IMR-90 (cell line): ENCODE results near the gene BAHD1. TPM values are rescaled to one million over a fixed set of nuclear protein-coding genes. Genes with fewer than 3 reads are reported as not detected.

Source experiments
- ATAC-seq: fragments of 200-7000 bp; cut with Tn5 transposase; 2 replicates; pipeline ENCODE4 v1.9.1; 2020; ENCODE audit warnings: low read depth, mild to moderate bottlenecking, moderate library complexity
- BruUV-seq: library from RNA; stranded (reverse); fragments of 400-500 nt; replicated peaks from 2 replicates; lab custom pipeline; 2021; lab: Mats Ljungman, UMichigan
- CTCF ChIA-PET: fragments of 300-600 bp; formaldehyde crosslinking; extraction: SDS; loops from one replicate; lab custom pipeline; 2021; ENCODE audit warnings: antibody characterized with exemption; lab: Yijun Ruan, JAX
- POLR2A ChIA-PET: fragments of 300-600 bp; sonication (Branson Sonifier 250); formaldehyde crosslinking; loops from one replicate; lab custom pipeline; 2022; ENCODE audit warnings: antibody characterized with exemption; ENCODE audit not compliant: unreplicated experiment; lab: Charles Lee
- DNase-seq: peaks from one replicate; pipeline ENCODE4 v3.0.0; 2013
- H2AFZ ChIP-seq: replicated peaks from 2 replicates; pipeline ENCODE3; 2013; ENCODE audit warnings: low read length, mild to moderate bottlenecking; ENCODE audit not compliant: poor library complexity
- H2AK5ac ChIP-seq: 2 replicates; pipeline ENCODE4 v1.6.1; 2013; ENCODE audit warnings: low read depth, low read length, inconsistent platforms
- H2AK9ac ChIP-seq: replicated peaks from 2 replicates; pipeline ENCODE3; 2013; ENCODE audit warnings: mild to moderate bottlenecking, low read depth, low read length, moderate library complexity; ENCODE audit not compliant: poor library complexity
- H2BK120ac ChIP-seq: 2 replicates; pipeline ENCODE4 v1.6.1; 2013; ENCODE audit warnings: low read depth, low read length, inconsistent platforms
- H2BK15ac ChIP-seq: 3 replicates; pipeline ENCODE4 v1.6.1; 2013; ENCODE audit warnings: low read depth, low read length, inconsistent platforms
- H2BK20ac ChIP-seq: 2 replicates; pipeline ENCODE4 v1.6.1; 2013; ENCODE audit warnings: low read depth, mild to moderate bottlenecking, inconsistent platforms, low read length, moderate library complexity
- H2BK5ac ChIP-seq: 2 replicates; pipeline ENCODE4 v1.6.1; 2013; ENCODE audit warnings: mild to moderate bottlenecking, low read depth, low read length, inconsistent platforms; ENCODE audit not compliant: poor library complexity, severe bottlenecking
- H3K14ac ChIP-seq: replicated peaks from 2 replicates; pipeline ENCODE4 v1.6.1; 2013; ENCODE audit warnings: low read depth, low read length, inconsistent platforms
- H3K18ac ChIP-seq: 2 replicates; pipeline ENCODE4 v1.6.1; 2013; ENCODE audit warnings: low read depth, low read length, control low read depth
- H3K23ac ChIP-seq: 2 replicates; pipeline ENCODE4 v1.6.1; 2013; ENCODE audit warnings: low read depth, low read length, inconsistent platforms
- H3K27ac ChIP-seq: 2 replicates; pipeline ENCODE4 v1.5.1; 2013; ENCODE audit warnings: mild to moderate bottlenecking, control low read depth, low read length; ENCODE audit not compliant: insufficient read depth
- H3K27me3 ChIP-seq: 2 replicates; pipeline ENCODE4 v1.6.1; 2013; ENCODE audit warnings: low read length; ENCODE audit not compliant: control insufficient read depth, insufficient read depth
- H3K36me3 ChIP-seq: 2 replicates; pipeline ENCODE4 v1.6.1; 2013; ENCODE audit warnings: low read length, mixed read lengths; ENCODE audit not compliant: control insufficient read depth, insufficient read depth
- H3K4ac ChIP-seq: 2 replicates; pipeline ENCODE4 v1.6.1; 2013; ENCODE audit warnings: low read depth, low read length, inconsistent platforms
- H3K4me1 ChIP-seq: 2 replicates; pipeline ENCODE4 v1.6.1; 2013; ENCODE audit warnings: low read length, mixed read lengths; ENCODE audit not compliant: control insufficient read depth, insufficient read depth
- H3K4me2 ChIP-seq: 2 replicates; pipeline ENCODE4 v1.6.1; 2013; ENCODE audit warnings: low read depth, mild to moderate bottlenecking, control low read depth, low read length, moderate library complexity
- H3K4me3 ChIP-seq: 2 replicates; pipeline ENCODE4 v1.5.1; 2013; ENCODE audit warnings: low read depth, mild to moderate bottlenecking, control low read depth, low read length, moderate library complexity; ENCODE audit not compliant: insufficient read depth
- H3K56ac ChIP-seq: 2 replicates; pipeline ENCODE4 v1.6.1; 2013; ENCODE audit warnings: low read length, inconsistent platforms; ENCODE audit not compliant: insufficient read depth; ENCODE audit errors: extremely low read depth
- H3K79me1 ChIP-seq, 2 experiments: 2 replicates each; pipeline ENCODE4 v1.6.1; 2013; ENCODE audit warnings: low read length in 2 of 2, inconsistent platforms in 1 of 2, low read depth in 1 of 2
- H3K9ac ChIP-seq: 2 replicates; pipeline ENCODE4 v1.6.1; 2013; ENCODE audit warnings: low read depth, low read length, control low read depth
- H3K9me1 ChIP-seq: 2 replicates; pipeline ENCODE4 v1.6.1; 2013; ENCODE audit warnings: low read length, inconsistent platforms; ENCODE audit not compliant: insufficient read depth
- H3K9me3 ChIP-seq: 2 replicates; pipeline ENCODE4 v1.6.1; 2013; ENCODE audit warnings: low read length; ENCODE audit not compliant: control insufficient read depth, insufficient read depth
- H4K20me1 ChIP-seq: 2 replicates; pipeline ENCODE4 v1.6.1; 2013; ENCODE audit warnings: low read length, inconsistent platforms; ENCODE audit not compliant: insufficient read depth
- H4K5ac ChIP-seq: 2 replicates; pipeline ENCODE4 v1.6.1; 2013; ENCODE audit warnings: mild to moderate bottlenecking, low read depth, low read length, control low read depth
- H4K8ac ChIP-seq, 2 experiments: 2 replicates each; pipeline ENCODE4 v1.6.1; 2013; ENCODE audit warnings: low read depth in 2 of 2, low read length in 2 of 2, control low read depth in 1 of 2, inconsistent platforms in 1 of 2
- H4K91ac ChIP-seq: 2 replicates; pipeline ENCODE4 v1.6.1; 2013; ENCODE audit warnings: low read depth, low read length, inconsistent platforms; ENCODE audit not compliant: insufficient read depth
- CEBPB ChIP-seq: IDR thresholded peaks from 2 replicates; pipeline ENCODE4 v1.6.1; 2012; ENCODE audit warnings: low read depth, low read length, improper control_type of control experiment
- MAZ ChIP-seq: IDR thresholded peaks from 2 replicates; pipeline ENCODE4 v1.6.1; 2012; ENCODE audit warnings: low read depth, mild to moderate bottlenecking, low read length, improper control_type of control experiment, moderate library complexity, borderline replicate concordance
- NFE2L2 ChIP-seq: fragments of 150-350 bp; IDR thresholded peaks from 2 replicates; pipeline ENCODE4 v1.6.1; 2016; ENCODE audit warnings: low read depth, mild to moderate bottlenecking, low read length
- RCOR1 ChIP-seq: IDR thresholded peaks from 2 replicates; pipeline ENCODE4 v1.6.1; 2012; ENCODE audit warnings: mild to moderate bottlenecking, low read length, improper control_type of control experiment; ENCODE audit not compliant: insufficient replicate concordance
- SMC3 ChIP-seq: fragments of 150-350 bp; IDR thresholded peaks from 2 replicates; pipeline ENCODE4 v1.6.1; 2016; ENCODE audit warnings: low read depth, mild to moderate bottlenecking, antibody characterized with exemption, low read length, moderate library complexity
- WGBS, 2 experiments: methylation state at CpG; one replicate each; pipeline versions ENCODE4 v1.1.5 to v1.1.7; 2013; ENCODE audit warnings: missing lambda C conversion rate in 2 of 2; ENCODE audit not compliant: insufficient read length in 1 of 2; ENCODE audit errors: extremely low coverage in 2 of 2; 5-methylcytosine and 5-hydroxymethylcytosine counted together
- dilution Hi-C: fragments of 300-500 bp; cut with HindIII; formaldehyde crosslinking; loops from one replicate; pipeline ENCODE4 v1.14.3; 2018; ENCODE audit warnings: low sequenced_read_pairs; ENCODE audit not compliant: unreplicated experiment
- in situ Hi-C: fragments of 300-500 bp; cut with MboI; formaldehyde crosslinking; loops from 3 replicates; pipeline ENCODE4 v1.14.3; 2019; ENCODE audit warnings: low sequenced_read_pairs, inconsistent platforms, mixed read lengths
- intact Hi-C: fragments of 100-400 bp; cut with micrococcal nuclease; formaldehyde crosslinking; loops from 2 replicates; pipeline ENCODE4 v1.10.0; 2022
- polyA plus RNA-seq, 3 experiments: library from polyadenylated mRNA; depleted of rRNA; stranded (reverse); fragments of >200 nt; gene quantifications; 2 replicates each; pipeline ENCODE4 v1.2.3, GENCODE V29; 2012; ENCODE audit warnings: low replicate concordance in 1 of 3
- total RNA-seq: library from RNA; depleted of rRNA; stranded (reverse); fragments of >200 nt; gene quantifications from 2 replicates; pipeline ENCODE4 v1.2.3, GENCODE V29; 2012
- TF ChIP-seq, protein P1 (sequence below): fragments of 150-350 bp; IDR thresholded peaks from 2 replicates; pipeline ENCODE4 v1.6.1; 2016; ENCODE audit warnings: low read depth, mild to moderate bottlenecking, low read length, moderate library complexity, borderline replicate concordance

BAHD1 gene
- total and polyA plus RNA-seq, 2 of the 4 experiments (the other 2 are of a cell fraction): 3.0 to 8.7 TPM

DNA sequence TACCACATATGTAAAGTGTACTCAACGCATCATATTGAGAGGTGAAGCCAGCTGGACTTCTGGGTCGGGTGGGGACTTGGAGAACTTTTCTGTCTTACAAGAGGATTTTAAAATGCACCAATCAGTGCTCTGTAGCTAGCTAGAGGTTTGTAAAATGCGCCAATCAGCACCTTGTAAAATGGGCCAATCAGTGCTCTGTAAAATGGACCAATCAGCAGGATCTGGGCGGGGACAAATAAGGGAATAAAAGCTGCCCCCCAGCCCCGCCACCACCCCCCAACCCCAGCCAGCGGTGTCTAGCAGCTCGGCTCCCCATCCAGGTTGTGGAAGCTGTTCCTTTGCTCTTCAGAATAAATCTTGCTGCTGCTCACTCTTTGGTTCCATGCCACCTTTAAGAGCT is 41.4 kb upstream of the BAHD1 start:
- no peak overlapping the region for H3K18ac ChIP-seq
- H2AK5ac ChIP-seq: no peak overlapping the region
- no TSS peak for BruUV-seq
- no peaks in the 10 kb centered on the region for H3K79me1 ChIP-seq
- WGBS, 2 experiments: 100% methylated on average over 1 of the region's 7 CpGs; no CpG with 5 or more reads in 1 of the 2 experiments
- ATAC-seq (no peak), DNase-seq (no peak)
- no peak overlapping the region for H3K14ac ChIP-seq
- H2AFZ ChIP-seq: no peak overlapping the region
- H4K5ac ChIP-seq: no peak overlapping the region
- H3K4me3 ChIP-seq: no peak overlapping the region
- no peak overlapping the region for H4K91ac ChIP-seq
- no peak overlapping the region for H3K4ac ChIP-seq
- no peak for TF ChIP-seq MAZ
- no peak for TF ChIP-seq NFE2L2
- TF ChIP-seq RCOR1: no peak
- no peak for TF ChIP-seq CEBPB
- TF ChIP-seq SMC3: no peak
- TF ChIP-seq, protein P1, sequence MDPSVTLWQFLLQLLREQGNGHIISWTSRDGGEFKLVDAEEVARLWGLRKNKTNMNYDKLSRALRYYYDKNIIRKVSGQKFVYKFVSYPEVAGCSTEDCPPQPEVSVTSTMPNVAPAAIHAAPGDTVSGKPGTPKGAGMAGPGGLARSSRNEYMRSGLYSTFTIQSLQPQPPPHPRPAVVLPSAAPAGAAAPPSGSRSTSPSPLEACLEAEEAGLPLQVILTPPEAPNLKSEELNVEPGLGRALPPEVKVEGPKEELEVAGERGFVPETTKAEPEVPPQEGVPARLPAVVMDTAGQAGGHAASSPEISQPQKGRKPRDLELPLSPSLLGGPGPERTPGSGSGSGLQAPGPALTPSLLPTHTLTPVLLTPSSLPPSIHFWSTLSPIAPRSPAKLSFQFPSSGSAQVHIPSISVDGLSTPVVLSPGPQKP: no peak
- H2AK9ac ChIP-seq: no peak overlapping the region
- H3K9me1 ChIP-seq: no peaks in the 10 kb centered on the region
- in situ Hi-C loops: no loop called here
- no peak overlapping the region for H2BK20ac ChIP-seq
- no peak overlapping the region for H2BK5ac ChIP-seq
- H3K9ac ChIP-seq: no peak overlapping the region
- ChIA-PET CTCF (no interaction called here), POLR2A (interaction anchor here (0.6 kb wide), 1 partner anchor 1084 kb away, joined by 3 read pairs; no protein-coding TSS in a partner anchor)
- no peaks in the 10 kb centered on the region; the same call in 1 of the 2 replicates for H3K36me3 ChIP-seq
- H4K20me1 ChIP-seq: no peaks in the 10 kb centered on the region
- no peak overlapping the region for H3K23ac ChIP-seq
- no peak overlapping the region for H2BK120ac ChIP-seq
- H3K4me1 ChIP-seq: no peaks in the 10 kb centered on the region
- intact Hi-C loops: no loop called here
- no peak overlapping the region for H3K4me2 ChIP-seq
- no peaks in the 10 kb centered on the region for H3K27me3 ChIP-seq
- no peak overlapping the region for H3K56ac ChIP-seq
- no peak overlapping the region for H3K27ac ChIP-seq
- H2BK15ac ChIP-seq: no peak overlapping the region
- dilution Hi-C loops: no loop called here
- H4K8ac ChIP-seq: no peak overlapping the region
- H3K9me3 ChIP-seq: no peaks in the 10 kb centered on the region
